Kidney (tissue), 14 donors: Measurements from ENCODE around the gene SLC25A47. TPM values are rescaled to one million over a fixed set of nuclear protein-coding genes. Genes with fewer than 3 reads are reported as not detected.

Experiments
- DNase-seq, 5 donors: peaks; one replicate each; pipeline ENCODE4 v3.0.0-alpha.2; 2013 to 2020
- FAIRE-seq: peaks from 2 replicates; lab custom pipeline; 2012; peaks lifted over from hg19 to GRCh38; lab: Jason Lieb, UNC
- H3K27ac ChIP-seq, 2 donors: one replicate each; pipeline ENCODE4 v1.7.0; 2013; ENCODE audit warnings: low read depth in 2 of 2, low read length in 2 of 2, inconsistent platforms in 1 of 2
- H3K27me3 ChIP-seq: one replicate; pipeline ENCODE4 v1.7.1; 2013; ENCODE audit warnings: low read length, inconsistent platforms; ENCODE audit not compliant: control insufficient read depth, insufficient read depth
- H3K36me3 ChIP-seq, 3 donors: one replicate each; pipeline versions ENCODE4 v1.7.0 to v1.7.1; 2013; ENCODE audit warnings: low read length in 3 of 3, control low read depth in 1 of 3, inconsistent platforms in 1 of 3; ENCODE audit not compliant: insufficient read depth in 3 of 3, control insufficient read depth in 2 of 3
- H3K4me1 ChIP-seq, 3 donors: one replicate each; pipeline versions ENCODE4 v1.7.0 to v1.7.1; 2013; ENCODE audit warnings: low read length in 3 of 3, inconsistent platforms in 1 of 3, low read depth in 1 of 3; ENCODE audit not compliant: control insufficient read depth in 2 of 3, insufficient read depth in 2 of 3
- H3K4me3 ChIP-seq, 3 donors: one replicate each; pipeline versions ENCODE4 v1.7.0 to v1.8.1; 2013; ENCODE audit warnings: low read length in 3 of 3, control low read depth in 1 of 3, inconsistent platforms in 1 of 3
- H3K9ac ChIP-seq, 3 donors: one replicate each; pipeline versions ENCODE4 v1.7.0 to v1.7.1; 2013; ENCODE audit warnings: low read length in 3 of 3, control low read depth in 1 of 3, inconsistent platforms in 1 of 3
- H3K9me3 ChIP-seq, 3 donors: one replicate each; pipeline versions ENCODE4 v1.7.0 to v1.7.1; 2013; ENCODE audit warnings: low read length in 3 of 3, control low read depth in 1 of 3, inconsistent platforms in 1 of 3; ENCODE audit not compliant: control insufficient read depth in 2 of 3, insufficient read depth in 1 of 3
- CTCF ChIP-seq: IDR thresholded peaks from 3 replicates; pipeline ENCODE4 v1.5.1; 2012; ENCODE audit warnings: mild to moderate bottlenecking, moderate library complexity, borderline replicate concordance; ENCODE audit not compliant: insufficient read depth; ENCODE audit errors: extremely low read depth
- intact Hi-C: fragments of 100-400 bp; cut with DNase I; formaldehyde crosslinking; loops from one replicate; pipeline ENCODE4 v1.11.1; 2022
- polyA plus RNA-seq: library from polyadenylated mRNA; stranded (reverse); fragments of 350-450 nt; fragmentation: Illumina TruSeq; extraction: RNeasy Lipid Tissue Mini Kit (QIAGEN cat#74804); gene quantifications from one replicate; pipeline ENCODE4 v1.2.3, GENCODE V29; 2014; ENCODE audit warnings: low read depth, low replicate concordance; ENCODE audit not compliant: insufficient read depth
- total RNA-seq: library from RNA; stranded (reverse); fragmentation: NEBNext Ultra II Directional; extraction: Animal tissue kit (Norgen Biotek cat#: 25700); gene quantifications from one replicate; pipeline ENCODE4 v1.2.1, GENCODE V29; 2021
- donor health status: control.
- donor health status: control.
- donor health status: control.
- donor health status: control.
- donor health status: control.
- donor health status: DM: yes; HTN: yes; CAD: no.
- donor health status: Normal renal cell carcinoma (clear cell type).

The SLC25A47 gene
- total and polyA plus RNA-seq, 2 donors from 2014 or later: 1.0 TPM; not detected in 1

DNA sequence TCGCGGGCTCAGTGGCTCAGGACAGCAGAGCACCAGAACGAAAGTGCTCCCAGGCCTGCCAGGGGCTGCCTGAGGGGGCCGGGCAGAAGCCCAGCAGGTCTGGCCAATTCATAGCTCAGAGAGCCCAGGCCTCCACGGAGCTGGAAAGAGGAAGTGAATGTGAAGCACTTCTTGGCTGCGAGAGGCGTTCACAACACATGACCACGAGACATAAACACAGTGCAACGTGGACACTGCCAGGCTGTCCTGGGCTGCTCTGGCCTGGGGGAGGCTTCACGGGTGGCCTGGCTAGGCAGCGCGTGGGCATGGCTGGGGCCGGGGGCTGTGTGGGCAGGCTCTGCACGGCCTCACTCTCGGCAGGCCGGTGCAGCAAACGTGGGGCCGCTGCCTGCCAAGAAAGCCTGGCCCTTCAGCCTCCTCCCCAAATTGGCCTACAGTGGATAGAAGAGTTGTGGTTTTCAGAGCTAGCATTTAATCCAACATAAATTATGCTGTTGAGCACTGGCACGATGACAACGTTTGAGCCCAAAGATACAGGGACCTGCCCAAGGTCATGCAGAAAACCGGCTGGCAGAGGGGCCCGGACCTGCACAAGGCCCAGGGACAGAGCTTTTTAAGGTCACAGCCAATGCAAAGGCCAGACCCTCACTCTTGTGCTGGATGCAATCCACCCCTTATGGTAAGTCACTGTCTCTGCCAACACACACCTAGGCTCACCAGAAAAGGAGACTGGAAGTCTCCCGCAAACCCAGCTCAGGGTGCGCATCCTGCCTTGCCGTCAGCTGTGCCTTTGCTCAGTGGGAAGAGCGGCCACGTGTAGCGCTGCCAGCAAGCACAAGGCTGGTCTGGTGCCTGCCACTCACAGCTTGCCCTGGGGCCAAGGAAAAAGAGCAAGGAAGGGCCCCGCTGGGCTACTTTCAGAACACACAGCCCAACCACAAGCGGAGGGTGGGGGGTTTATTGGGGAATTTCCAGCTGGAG, 25.5 kb upstream of the SLC25A47 start:
- peak in 2 of 5 donors; percentile 32 to 85 for DNase-seq
- no peak for FAIRE-seq
- TF ChIP-seq CTCF: no peak
- Histone ChIP-seq H3K27ac (peak overlapping the region; percentile 61 to 67), H3K27me3 (no peaks in the 10 kb centered on the region), H3K9ac (peak overlapping the region in 1 of 3 donors; percentile 35), H3K4me3 (no peak overlapping the region), H3K9me3 (no peaks in the 10 kb centered on the region), H3K4me1 (peaks cover 0 to 28% (median 14%) of the 10 kb centered on the region in 3 donors), H3K36me3 (peaks cover 0 to 2% (median 0%) of the 10 kb centered on the region in 3 donors)
- intact Hi-C loops: no loop called here

DNA sequence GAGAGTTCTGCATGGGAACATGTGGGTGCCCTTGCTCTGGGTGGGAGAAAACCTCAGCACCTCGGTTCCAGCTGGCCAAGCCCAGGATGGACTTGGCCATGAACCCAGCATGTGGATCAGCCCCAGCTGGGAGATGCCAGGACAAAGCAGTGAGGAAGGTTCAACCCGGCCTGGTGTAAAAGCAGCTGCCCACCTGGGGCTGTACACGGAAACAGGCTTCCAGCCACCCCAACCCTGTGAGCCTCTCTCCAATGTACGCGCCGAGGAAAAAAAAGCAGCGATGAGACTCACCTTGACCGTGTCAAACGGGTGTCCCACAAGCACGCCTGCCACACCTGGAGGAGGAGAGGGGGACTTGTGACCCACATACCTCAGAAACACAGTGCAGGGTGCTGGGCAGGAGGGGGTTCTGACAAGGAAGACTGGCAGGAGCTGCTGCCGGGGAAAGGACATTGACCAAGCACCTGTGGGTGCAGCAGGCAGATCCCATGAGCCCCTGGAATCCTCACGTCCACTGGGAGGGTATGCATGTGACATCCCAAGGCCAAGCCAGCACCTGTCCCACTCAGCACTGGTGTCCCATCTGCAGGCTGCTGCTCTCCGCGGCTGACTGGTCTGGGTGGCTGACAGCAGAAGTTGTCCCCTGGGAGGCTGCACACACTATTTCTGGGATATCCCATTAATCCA, 24.4 kb upstream of the SLC25A47 start:
- Histone ChIP-seq H3K27ac (no peak overlapping the region), H3K4me3 (no peak overlapping the region), H3K9me3 (no peaks in the 10 kb centered on the region), H3K36me3 (no peaks in the 10 kb centered on the region), H3K4me1 (peaks cover 0 to 25% (median 14%) of the 10 kb centered on the region in 3 donors), H3K27me3 (no peaks in the 10 kb centered on the region), H3K9ac (no peak overlapping the region)
- peak in 2 of 5 donors; percentile 30 to 59 for DNase-seq
- intact Hi-C loops: no loop called here
- no peak for TF ChIP-seq CTCF
- FAIRE-seq: no peak

DNA sequence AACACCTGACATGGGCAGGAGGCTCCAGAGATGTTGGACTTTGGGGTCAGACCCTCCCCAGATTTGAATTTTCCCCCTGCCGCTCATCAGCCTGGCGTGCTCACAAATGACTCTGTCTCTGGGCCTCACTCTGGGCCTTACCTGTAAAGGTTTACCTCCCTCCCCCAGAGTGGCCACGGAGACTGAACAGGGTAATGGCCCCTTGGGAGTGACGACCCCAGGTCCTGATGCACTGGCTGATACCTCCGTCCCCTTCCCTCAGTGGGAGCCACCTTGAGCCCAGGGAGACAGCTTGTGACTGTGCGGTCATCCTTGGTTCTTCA, 23.9 kb upstream of the SLC25A47 start:
- Histone ChIP-seq H3K4me1 (peaks cover 0 to 26% (median 13%) of the 10 kb centered on the region in 3 donors), H3K27ac (no peak overlapping the region), H3K9me3 (no peaks in the 10 kb centered on the region), H3K27me3 (no peaks in the 10 kb centered on the region), H3K36me3 (no peaks in the 10 kb centered on the region), H3K4me3 (no peak overlapping the region), H3K9ac (no peak overlapping the region)
- DNase-seq: peak in 1 of 5 donors; percentile 26
- intact Hi-C loops: no loop called here
- TF ChIP-seq CTCF: no peak
- FAIRE-seq: no peak
